Stimulated activated CD4-positive, alpha-beta T cell treated with anti-CD3 and anti-CD28 coated beads, Interleukin-1b, Interleukin-23, amount 100 ng/mL, for 1 hour (primary cell): ENCODE measurements around the gene MARK1.

Source experiments
- DNase-seq, 2 donors: peaks; one replicate each; pipeline ENCODE4 v3.0.0-alpha.2; 2020; ENCODE audit warnings: low read depth in 2 of 2

MARK1 gene

DNA sequence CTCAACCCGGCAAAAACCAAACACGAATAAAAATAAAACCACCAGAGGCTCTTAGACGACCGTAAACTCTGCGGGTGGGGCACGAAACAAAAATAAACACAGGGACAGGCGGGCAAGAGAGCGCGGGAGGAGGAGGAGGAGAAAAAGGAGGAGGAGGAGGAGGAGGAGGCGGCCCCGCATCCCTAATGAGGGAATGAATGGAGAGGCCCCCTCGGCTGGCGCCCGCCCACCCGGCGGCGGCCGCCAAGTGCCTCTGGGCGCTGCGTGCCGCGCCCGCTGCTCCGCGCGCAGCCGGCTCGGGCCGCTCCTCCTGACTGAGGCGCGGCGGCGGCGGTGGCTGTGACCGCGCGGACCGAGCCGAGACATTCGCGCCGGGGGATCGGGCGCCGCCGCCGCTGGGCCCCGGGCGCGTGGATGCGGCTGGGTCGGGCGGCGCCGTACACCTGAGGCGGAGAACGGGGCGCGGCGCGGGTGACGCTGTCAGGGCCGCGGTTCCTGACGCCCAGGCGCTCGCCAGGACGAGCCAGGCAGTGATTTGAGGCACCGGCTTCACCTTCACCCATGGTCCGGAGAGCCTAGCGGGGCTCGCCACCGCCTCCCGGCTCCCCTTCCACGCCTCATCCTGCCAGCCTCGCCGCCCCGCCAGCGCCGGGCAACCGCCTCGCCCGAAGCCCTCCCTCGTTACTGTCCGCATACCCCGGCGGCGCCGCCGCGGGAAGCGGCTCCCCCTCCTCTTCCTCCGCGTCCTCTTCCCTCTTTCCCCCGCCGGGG is at the start of gene MARK1:
Gene MARK1, plus strand, starts transcription at position 229 of the 771 bp plus-strand sequence. CDS start 687 bp downstream, outside the sequence.
- no peak for DNase-seq

DNA sequence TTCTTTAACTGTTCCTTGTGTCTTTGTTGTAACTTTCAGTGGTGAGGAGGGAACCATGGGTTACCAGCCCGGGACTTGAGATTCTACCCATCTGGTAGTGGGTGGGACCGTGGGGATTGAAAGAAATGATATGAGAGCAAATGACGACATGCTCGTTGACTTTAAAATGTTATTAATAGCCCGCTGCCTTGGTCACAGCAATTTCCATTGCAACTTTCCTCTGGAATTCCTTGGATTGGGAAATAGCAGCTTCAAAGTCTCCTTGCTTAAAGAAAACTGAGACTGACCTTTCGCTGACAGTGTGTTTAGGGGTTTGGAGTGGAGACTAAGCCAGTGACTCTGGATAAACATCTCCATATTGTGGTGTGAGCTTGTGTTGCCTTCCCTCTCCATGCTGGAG is 44.2 kb upstream of the MARK1 start:
- DNase-seq: no peak

DNA sequence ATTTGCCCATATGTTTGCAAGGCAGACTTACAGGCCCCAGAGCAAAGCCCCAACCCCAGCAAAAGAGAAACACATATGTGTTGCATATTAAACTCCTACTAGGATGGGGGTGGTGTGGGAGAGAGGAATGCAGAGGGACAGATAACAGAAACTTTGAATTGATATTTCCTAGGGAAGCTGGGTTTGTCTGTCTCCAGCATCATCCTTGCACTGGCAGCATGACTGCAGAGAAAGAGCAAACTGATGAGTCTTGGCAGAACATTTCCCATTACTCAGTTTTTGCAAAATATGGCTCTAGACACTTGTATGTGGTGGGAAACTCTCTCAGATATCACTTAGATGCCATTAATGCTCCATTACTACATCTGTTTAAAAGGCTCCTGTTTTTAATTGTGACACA is 43.8 kb upstream of the MARK1 start:
- DNase-seq: no peak

DNA sequence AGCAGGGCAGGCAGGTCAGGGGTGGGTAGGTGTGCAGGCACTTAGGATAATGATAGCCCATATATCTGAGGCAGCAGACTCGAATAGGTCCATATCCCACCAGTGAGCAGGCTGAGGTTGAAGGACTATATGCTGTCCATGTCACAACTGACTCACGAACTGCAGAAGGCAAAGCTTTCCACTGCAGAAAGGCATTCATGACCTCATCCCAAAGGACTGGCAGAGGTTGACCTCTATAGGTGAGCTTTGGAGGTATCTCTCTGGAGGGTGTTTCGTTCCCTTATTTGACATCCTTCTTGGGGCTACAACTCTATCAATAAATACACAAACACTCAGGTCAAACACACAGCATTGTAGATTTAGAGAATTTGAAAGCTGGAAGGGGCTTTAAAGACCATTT is 42.8 kb upstream of the MARK1 start:
- DNase-seq: no peak

DNA sequence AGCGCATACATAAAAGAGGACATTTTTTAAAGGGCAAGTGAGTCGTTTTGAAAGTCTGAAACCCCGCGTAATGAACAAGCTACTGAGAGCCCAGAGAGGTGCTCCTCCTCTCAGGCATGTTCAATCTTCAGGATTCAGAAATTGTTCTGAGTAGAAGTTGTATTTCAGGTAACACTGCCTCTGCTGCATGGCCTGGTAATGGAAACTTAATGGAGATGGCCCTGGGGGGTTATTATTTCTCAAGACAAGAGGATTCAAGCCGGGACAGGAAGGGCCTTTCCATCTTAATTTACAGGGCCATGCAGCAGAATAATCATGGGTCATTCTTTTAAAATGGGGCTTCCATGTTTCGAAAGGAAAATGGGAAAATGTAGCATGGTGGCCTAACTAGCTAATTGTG is 42.1 kb upstream of the MARK1 start:
- no peak for DNase-seq

DNA sequence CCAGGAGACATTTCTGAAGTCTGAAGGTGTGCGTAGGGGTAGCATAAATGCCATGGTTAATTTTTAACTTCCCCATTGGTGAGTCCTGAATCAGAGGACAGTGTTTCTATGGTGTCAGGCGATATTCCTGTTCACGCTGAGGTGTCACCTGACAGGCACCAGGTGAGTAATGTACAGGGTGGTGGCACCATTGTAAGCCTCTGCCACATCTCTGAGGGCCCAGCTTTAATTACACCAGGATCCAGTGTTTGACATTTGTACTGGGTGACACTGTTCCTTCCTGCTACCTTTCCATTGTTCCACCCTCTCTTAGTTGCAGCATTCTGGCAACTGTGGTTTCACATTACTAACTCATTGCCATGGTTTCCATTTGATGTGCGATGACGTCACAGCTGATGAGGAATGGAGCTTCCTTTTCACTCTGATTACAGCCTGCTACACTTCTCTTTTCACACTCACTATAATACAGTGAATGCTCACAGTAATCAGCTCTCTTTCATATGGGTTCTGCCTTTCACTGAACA is 40.6 kb upstream of the MARK1 start:
- no peak for DNase-seq

DNA sequence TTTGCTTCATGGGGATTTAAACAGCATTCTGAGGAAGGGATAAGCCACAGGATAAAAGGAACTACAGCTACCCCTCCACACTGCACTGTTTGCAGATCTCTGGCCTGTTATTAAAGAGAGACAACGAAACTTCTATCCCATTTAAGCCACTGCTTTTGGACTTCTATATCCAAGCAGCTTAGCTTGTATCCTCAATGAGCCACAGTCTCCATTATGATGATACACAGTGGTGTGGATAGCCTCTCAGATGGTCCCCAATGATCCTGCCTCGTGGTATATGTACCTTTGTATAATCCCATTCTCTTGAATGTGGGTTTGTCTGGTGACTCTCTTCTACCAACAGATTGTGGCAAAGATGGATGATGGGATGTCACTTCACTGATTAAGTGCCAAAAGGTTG is 36.0 kb upstream of the MARK1 start:
- DNase-seq: no peak

DNA sequence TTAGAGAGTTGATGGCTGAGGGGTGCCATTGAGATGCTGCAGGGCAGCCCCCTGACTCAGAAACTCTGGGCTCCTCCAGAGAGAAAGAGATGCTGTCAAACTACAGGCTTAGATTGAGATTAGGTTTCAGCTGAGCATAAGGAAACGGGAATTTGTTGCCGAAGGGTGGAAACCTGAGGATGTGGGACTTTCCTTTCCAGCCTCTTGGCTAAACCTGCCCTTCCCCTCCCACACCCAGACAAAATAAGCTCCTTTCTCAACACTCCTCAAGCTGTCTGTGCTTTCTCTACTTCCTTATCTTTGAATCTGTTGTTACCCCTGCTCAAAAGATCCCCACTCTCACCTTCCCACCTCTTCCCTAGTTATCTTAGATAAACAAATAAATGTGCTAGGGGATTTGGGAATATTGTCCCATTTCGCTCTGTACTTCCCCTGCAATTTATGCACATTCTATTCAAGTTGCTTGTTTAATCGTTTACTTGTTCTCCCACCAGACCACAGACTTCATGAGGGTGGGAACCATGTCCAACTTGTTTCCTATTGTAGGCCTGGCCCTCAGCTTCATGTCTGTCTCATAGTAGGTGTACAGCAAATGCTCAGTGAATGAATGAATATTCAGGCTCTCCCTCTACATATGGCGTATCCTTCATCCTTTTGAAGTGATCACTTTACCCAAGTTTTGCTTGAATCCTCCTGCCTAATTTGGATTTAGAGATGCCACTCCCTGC is 30.6 kb upstream of the MARK1 start:
- no peak for DNase-seq

DNA sequence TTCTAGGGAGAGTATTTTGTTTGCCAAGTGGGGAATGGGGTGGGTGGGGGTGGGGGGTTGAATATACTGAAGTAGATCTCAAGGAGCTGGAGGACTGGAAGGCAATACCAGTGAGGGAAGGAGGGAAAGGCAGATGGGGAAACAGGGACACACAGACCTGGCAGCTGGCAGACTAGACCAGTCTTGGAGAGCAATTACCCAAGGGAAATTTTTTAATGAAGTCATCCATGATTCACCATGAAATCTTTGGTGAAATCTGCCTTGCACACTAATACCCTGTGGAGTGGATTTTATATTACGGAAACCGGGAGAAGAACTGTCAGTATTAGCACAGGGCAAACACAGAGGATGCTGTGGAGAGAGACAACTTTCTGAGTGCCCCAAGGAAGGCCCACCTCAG is 29.7 kb upstream of the MARK1 start:
- no peak for DNase-seq

DNA sequence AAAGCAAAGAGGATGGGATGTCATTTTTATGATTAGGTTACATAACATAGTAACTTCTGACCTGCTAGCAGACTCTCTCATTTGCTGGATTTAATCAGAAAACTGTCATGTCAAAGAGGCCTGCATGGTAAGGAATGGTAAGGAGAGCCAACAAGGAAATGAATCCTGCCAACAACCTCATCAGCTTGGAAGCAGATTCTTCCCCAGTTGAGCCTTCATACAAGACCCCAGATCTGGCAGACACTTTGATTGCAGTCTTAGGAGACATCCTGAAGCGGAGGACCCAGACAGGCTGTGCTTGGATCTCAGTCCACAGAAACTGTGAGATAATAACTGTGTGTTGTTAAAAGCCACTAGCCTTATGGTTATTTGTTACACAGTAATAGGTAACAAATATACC is 27.6 kb upstream of the MARK1 start:
- DNase-seq: no peak

DNA sequence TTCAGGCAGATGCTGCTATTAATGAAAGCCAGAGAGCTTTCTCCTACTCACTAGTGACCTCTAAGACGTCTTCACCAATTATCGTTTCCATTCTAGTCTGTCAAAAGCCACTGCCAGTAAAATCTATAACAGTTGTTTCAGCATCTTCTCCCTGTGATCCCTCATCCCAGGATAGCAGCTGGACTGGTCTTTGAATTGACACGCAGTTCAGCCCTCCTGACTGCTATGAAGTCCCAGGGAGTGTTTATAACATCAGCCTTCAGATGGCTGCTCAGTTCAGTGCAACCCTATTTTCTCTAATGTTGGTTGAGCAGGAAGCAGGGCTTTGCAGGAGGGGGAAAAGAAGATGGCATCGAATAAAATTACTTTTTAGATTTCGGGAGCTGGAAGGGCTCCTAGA is 23.6 kb upstream of the MARK1 start:
- no peak for DNase-seq

DNA sequence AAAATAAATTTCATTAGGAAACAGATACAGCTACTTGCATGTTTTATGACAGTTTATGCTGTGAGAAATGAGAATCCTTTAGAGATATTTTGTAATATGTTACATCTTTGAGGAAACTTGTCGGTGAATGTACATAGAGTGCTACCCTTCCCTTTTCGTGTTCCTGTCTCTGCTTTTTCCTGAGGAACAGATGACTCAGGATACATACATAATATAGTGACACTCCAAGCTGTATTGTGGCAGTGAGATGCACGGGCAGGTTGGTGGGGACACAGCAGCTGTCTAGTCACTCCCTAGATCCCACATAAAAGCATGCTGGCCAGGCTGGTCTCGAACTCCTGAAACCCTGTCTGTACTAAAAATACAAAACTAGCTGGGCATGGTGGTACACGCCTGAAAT is 20.9 kb upstream of the MARK1 start:
- DNase-seq: no peak

DNA sequence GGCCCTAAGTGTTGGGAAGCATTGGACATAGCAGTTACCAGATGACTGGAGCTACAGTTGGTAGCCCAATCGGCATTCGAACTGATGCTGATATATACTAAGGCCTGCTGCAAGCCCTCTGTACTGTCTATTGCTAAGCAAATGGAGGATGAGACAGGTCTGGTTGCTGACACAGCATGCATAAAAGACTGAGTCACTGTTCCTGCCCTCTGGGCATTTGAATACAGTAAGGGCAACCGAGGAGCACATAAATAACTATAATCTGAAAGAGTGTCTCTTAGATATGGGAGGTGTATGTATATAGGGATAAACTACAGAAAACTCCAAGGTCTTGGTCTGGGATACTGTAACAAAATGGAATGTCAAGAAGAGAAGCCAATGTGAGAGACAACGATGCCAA is 16.8 kb upstream of the MARK1 start:
- no peak for DNase-seq

DNA sequence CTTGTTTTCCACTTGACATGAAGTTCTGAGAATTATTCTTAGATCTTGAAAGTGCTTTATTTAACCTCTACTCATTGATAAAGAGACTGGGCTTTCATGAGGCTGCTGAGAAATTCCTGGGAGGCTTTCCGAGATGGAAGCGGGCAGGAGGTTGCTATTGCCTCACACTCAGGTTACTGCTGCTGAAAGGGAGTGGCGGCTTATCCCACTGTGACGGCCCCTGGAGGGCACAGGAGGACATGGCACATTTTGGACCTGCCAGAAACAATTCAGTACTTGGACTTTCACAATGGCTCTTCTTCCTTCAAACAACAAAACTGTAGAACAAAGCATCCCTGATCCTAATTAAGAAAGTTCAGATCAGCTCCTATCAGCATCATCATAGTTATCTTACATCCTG is 16.2 kb upstream of the MARK1 start:
- DNase-seq: no peak

DNA sequence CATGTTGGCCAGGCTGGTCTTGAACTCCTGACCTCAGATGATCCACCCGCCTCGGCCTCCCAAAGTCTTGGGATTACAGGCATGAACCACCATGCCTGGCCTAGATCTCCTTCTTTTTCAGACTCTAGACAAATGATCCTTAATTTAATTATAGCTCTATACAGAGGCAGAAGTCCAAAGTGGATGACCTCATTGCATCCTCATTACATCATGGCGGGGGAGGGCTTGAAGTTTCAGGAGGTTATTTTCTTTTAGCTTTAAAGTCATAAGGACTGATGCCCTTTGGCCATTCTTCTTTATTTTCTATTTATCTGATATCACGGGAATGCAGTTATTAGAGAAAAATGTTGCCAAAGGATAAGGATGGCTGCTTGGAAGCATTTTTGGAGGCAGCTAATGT is 14.1 kb upstream of the MARK1 start:
- DNase-seq: no peak

DNA sequence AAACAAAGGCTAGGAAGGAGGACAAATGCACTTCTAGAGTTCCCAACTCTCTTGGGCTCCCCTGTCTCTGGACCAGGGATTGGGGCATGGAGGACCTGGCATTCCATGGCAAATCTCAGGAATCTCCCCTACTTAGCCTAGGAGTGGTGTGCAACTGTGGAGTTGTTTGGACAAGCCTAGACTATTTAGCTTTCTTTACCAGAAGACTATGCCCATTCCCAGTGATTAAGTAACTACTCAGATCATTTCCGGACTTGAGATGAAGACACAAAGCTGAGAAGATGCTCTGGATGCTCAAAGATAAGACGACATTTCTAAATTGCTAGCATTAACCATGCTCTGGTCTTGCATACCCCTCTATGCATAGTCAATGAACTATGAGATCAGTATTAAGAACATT is 13.7 kb upstream of the MARK1 start:
- no peak for DNase-seq

DNA sequence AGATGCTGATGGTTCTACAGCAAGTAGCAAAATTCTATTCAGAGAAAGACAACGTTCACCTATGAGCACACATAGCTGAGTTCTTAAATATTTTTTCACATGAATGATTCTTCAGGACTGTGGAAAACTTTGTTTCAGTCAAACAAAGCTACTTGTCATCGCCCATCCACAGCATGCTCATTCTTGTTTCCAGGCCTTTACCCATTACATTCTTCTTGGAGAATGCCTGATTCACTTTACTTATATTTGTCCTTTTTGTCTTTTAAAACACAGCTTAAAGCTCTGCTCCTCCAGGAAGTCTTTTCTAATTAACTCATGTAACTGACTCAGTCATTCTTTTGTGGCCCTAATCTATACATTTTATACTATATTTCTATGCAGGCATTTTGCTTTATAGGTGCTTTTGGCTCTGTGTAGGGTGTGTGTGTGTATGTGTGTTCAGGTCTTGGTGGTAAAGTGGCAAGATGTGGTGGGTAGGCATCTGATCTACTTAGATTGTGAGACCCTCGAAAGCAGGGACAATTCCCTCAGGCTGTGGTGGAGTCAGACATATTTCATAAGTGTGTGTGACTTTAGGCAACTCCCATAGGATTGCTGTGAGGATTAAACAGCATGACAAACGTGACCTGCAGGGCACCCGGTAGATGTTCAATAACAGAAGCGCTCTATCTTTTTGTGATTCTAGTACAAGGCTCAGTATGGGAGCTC is 11.8 kb upstream of the MARK1 start:
- DNase-seq: no peak

DNA sequence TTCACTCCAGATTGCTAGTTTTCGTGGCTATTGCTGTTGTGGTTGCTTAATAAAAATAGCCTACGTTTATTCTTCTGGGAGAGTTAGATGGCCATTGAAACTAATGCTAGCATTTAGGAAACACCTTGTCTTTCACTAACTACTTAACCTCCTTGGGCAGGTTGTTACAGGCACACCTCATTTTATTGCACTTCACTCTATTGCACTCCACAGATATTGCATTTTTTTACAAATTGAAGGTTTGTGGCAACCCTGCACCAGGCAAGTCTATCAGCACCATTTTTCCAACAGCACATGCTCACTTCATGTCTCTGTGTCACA is 11.3 kb upstream of the MARK1 start:
- DNase-seq: no peak

DNA sequence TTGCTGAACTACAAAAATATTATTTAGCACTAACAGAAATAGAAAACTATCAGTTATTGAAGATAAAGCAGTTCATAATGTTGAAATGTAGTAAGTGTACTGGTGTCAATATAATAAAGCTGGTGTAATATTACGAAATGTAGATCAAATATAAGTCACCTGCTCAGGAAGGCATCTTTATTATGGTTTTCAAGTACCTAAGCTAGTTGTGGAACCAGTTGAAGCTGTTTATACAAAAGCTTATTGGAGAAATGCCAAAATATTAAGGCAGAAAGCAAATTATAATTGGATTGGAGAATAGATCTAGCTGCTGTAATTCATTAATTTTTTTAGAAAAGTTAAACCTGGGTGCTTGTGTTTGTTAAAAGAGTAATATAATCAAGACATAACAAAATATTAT is 6.2 kb upstream of the MARK1 start:
- no peak for DNase-seq

DNA sequence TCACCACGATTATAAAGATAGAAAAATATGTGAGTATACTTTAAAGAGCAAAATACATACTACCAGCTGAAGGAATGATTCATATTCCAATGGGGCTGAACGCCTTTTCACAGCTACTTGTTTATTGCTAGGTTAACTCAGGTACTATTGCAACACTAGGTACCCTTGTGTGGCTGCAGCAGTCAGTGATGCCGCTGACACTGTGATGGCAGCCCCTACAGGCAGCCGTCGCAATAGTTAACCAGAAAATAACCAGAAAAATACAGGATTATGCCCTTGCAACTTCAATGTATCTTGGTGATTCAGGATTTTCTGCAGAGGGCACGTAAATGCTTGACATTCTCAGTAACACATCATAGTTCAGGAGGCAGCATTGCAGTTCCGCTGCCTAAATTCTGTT is 1.6 kb upstream of the MARK1 start:
- DNase-seq: no peak

DNA sequence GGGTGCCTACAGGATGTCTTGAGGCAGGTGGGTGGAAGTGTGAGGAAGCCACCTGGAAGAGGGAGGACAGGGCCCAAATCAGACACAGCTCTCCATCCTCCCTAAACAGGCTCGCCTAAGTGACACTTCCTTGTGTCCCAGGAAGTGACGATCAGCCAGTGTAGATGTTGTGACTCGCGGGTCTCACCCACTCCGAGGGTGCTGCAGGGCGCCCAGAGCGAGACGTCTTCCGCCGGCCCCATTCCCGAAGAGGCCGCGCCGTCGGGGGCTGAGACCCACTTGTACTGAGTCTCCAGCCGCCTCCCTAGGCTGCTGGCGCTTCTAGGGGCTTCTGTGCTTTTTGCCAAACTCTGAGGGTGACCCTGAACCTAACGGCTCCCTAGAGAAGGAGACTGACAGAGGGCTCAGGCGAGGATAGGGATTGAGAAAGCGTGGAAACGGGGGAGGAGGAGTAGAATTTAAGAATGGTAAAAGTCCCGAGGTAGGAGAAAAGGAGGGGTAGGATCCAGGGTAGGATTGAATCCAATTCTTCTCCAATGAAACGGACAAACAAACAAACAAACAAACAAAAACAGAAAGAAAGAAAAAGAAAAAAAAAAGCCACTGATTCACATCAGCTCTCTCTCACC is 543 bp upstream of the MARK1 start:
- DNase-seq: no peak
